Measurements from ENCODE around the gene NT5M.

DNA sequence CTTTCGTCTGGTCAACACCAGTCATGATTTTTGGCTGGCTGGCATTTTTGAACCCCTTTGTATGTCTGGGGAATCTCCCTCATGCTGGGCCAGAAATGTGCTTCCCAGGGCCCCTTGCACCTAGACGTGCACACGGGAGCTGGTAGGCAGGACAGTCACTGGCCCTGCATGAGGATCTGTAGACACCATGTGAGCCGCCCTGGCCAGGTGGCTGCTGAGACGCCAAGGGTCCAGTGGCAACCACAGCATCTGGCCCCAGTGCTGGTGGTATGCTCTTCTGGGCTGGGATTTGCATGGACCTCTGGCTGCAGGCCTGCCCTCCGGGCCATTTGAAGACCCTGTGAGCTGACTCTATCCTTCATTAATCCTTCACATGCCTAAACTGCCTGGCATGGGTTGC lies 67.5 kb downstream of the NT5M start:
- TF ChIP-seq CTCF (IDR thresholded peaks at IDR 0.05; ENCODE audit: insufficient read depth, low read depth, low read length) (no peak), EZH2 (IDR thresholded peaks at IDR 0.05; ENCODE audit: insufficient read depth, low read length) (no peak)

Measured in astrocyte (in vitro differentiated cells and primary cell).